Medulla oblongata (tissue), 1 donor: ENCODE data around the gene SLIT3.

Experiments
- DNase-seq: peaks from one replicate; pipeline ENCODE4 v3.0.0-alpha.2; 2015; ENCODE audit errors: extremely low spot score

Gene SLIT3

DNA sequence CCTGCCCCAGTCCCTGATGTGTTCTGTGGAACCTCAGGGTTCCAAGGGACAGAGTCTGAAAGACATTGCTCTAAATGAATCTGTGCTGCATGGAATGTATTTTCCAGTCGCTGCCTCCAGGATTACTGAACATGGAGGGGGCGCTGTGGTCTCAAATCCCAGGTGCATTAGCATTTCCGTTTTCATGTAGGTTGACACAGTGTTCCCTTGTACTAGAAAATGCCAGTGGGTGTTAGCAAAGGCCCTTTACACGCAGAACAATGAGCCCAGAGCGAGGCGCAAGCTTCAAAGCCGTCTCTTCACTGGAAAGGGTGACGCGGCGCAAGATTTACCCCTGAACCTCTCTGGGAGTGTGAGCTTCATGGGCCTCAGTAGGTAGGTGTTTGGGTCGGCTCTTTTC, 308.3 kb downstream of the SLIT3 start:
- DNase-seq = peak; percentile 41

- no peak for DNase-seq
These were observed 308.9 kb downstream of the SLIT3 start for GRCh38 chr5:168992016-168992415.

GRCh38 chr5:168991311-168991710, 309.6 kb downstream of the SLIT3 start:
- DNase-seq = no peak

- no peak for DNase-seq
These were observed 310.3 kb downstream of the SLIT3 start for GRCh38 chr5:168990679-168991078.

GRCh38 chr5:168989731-168990505, 311.0 kb downstream of the SLIT3 start:
- no peak for DNase-seq

DNA sequence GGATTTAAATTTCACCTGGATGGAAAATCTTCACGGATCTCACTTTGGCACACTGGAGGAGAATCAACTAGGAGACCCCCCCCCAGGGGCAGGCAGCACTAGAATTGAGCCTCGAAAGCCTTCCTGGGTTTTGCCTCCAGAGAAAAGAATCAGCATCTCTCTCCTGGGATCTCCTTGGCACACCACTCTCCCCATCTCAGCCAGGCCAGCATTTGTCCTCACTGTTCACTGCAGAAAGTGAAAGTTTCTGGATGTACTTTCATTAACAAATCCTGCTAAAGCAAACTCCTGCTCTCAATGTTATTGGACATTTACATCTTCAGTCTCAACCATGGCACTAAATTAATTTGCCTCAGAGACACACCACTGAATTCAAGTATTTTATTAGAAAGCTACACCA, 312.2 kb downstream of the SLIT3 start:
- no peak for DNase-seq

- peak; percentile 85 for DNase-seq
These were observed 313.2 kb downstream of the SLIT3 start for GRCh38 chr5:168987543-168988300.

DNA sequence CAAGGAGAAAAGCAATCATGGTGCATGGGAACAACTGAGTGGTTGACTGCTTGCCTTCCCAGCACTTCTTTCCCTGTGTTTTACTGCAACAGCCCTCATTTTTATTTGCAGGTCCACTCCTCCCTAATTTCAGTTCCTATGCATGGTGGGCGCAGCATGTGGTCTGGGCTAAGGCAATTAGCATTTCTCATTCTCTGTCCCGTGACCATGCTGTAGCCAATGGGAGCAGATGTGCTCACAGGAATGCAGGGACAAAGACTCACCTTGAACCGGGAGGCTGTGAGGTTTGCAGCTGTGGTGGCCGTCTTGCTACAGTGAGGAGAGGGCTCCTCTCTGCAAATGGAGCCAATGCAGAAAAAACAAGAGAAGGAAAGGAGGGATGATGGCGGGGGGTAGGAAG, 315.5 kb downstream of the SLIT3 start:
- no peak for DNase-seq

DNA sequence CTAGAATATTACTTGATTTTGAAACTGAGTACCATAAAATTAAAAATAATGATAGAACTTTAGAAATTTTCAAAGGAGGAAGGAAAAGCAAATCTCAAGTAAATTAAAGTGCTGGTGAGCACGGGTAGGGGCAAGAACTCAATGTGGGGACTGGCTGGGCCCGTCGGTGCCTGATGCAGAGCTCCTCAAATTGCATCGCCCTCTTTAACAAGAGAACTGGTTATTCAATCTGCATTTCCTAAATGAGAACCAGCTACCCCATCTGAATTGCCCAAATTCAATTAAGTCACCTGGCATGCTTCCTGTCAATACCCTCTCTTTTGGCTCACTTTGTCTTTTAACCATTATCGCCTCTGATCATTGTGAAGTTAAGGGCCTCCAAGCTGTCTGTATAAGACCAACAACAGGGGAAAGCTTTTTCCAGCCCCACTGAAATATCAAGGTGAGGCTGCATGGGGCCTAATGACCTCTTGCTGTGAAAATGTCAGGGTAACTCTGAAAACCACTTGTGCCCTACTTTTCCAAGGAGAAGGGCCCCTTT, 316.7 kb downstream of the SLIT3 start:
- DNase-seq = no peak

- DNase-seq = no peak
These were observed 321.8 kb downstream of the SLIT3 start for GRCh38 chr5:168979135-168979534.

- no peak for DNase-seq
These were observed 322.4 kb downstream of the SLIT3 start for GRCh38 chr5:168978500-168978899.

DNA sequence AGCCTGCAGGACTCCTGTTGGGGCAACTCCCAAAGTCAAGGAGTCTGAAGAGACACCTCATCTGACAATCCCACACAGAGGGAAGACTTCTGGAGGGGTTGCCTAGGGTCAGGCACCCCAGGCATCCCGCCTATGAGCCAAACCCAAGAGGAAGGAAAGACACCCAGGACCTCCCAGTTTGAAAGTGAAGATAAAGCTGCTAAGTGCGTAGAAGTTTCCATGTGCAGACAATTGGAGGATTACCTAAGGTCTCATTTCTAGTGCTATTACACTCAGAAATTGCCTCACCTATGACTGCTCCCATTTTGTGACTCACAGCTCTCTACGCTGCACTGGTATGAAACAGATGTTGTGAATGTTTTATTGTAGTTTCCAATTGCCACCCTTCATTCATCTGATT, 322.9 kb downstream of the SLIT3 start:
- no peak for DNase-seq

DNA sequence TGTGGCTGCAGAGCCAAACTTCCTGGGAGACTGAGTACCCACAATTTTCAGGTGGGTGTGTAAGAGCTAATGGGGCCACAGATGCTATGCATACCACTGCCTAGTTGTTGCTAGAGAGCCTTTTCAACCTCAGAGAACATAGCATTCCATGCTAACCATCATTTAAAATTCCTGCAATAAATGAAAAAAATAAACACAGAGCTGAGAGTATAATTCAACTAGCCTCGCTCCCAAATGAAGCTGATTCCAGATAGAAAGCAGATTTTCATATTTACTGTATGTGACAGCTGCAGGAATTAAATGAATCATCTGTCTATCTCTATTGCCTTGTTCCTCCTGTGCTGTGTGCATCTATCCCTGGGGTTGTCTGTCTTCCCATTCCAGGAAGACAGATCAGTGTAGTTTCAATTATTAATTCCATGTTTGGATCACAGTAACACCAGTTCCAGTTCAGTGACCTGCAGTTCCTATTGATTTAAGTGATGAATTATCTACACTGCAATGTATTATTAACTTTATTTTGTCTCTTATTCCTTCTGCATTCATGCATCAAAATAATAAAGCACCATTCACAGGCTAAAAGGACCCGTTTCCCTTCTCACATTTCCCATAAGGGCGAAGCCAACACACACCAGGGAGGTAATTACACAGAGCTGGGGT, 324.5 kb downstream of the SLIT3 start:
- no peak for DNase-seq

DNA sequence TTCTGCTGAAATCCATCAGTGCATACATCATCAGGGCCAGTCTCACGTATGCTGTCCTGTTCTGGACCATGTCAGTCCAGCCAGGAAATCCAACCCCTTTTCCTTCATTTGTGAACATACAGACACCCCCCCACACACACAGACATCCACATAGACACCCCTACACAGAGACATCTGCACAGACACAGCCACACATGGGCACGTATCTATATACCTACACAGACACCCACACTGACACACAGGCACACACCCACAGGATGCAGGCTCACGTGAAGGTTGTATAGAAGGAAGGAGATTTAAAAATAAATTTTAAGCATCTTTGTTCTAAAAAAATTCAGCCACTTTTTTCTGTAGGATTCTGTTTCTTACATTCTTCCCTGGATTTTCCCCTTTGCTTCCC, 325.6 kb downstream of the SLIT3 start:
- DNase-seq = no peak

GRCh38 chr5:168974082-168974481, 326.9 kb downstream of the SLIT3 start:
- no peak for DNase-seq

DNA sequence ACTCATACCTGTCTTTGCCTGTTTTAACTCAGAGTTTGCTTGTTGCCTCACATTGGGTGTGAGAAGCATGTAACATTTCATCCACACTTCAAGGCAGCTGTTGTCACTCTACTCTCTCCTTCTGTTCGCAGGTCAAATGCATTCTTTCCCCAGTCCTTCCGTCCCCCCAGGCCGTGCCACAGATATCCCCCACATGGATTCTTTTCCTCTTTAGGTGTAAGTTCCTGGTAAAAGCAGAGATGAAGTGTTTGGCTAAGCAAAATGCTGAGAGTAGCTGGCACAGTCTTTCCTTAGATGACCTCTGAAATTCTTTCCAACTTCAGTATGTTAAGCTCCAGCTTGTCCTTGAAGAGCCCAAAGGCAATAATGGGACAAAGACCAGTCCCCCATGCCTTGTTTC, 328.2 kb downstream of the SLIT3 start:
- DNase-seq = no peak

- no peak for DNase-seq
These were observed 329.8 kb downstream of the SLIT3 start for GRCh38 chr5:168971100-168971499.

DNA sequence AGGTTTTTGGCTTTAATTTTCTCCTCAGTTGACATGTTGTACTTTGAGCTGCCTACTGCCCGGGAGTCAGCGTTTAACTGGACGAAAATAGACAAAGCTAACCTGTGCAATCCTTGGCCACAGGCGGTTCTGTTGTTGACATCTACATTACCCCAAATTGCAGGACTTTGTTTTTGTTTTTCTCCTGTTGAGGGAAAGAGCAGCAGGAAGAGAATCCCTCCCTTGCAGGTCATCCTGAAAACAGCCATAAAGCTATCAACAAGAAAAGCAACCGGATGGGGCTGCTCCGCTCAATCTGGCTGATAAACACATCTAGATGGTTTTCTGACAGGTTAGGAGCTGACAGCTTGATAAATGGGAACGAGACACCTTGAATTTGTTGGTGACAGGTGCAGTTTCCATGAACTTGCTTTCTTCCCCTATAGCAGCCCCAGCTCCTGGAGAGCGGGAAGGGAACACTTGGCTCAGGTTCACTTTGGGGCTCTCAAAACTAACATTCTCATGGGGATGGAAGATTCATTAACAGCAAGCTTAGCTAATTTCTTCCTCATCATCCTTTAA, 331.5 kb downstream of the SLIT3 start:
- no peak for DNase-seq

GRCh38 chr5:168967882-168968620, 332.9 kb downstream of the SLIT3 start:
- DNase-seq = no peak

- no peak for DNase-seq
These were observed 335.3 kb downstream of the SLIT3 start for GRCh38 chr5:168965638-168966037.

DNA sequence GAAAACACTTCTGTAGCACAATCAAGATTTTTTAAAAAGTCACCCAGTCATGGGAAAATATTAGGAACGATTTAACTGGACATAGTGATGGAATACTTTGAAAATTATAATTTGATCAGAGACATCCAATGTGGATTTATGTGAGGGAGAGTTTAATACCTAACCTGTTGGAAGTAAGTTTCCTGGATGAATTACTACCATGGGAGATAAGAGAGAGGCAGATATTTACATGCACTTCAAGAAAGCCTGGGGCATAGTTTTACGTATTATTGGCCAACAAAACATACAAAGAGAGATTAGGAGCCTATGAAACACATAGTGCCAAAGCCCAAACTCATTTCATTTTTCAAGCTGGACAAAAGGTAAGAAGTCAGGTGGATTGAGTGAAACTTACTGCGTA, 336.8 kb downstream of the SLIT3 start:
- no peak for DNase-seq
